ENCODE results near the gene CXCL8.

Gene CXCL8

GRCh38 chr4:73701116-73701515, 39.3 kb upstream of the CXCL8 start:
- TF ChIP-seq CTCF (IDR thresholded peaks at IDR 0.05; ENCODE audit: low read depth, low read length, missing control alignments), result no peak
- no peak for DNase-seq (ENCODE audit: extremely low read depth, low read depth)
- no peak overlapping the region for H3K4me3 ChIP-seq (replicated peaks; ENCODE audit: low read depth, low read length)

GRCh38 chr4:73702796-73703287, 37.5 kb upstream of the CXCL8 start:
- no peak for TF ChIP-seq CTCF (IDR thresholded peaks at IDR 0.05; ENCODE audit: low read depth, low read length, missing control alignments)
- H3K4me3 ChIP-seq (replicated peaks; ENCODE audit: low read depth, low read length), result no peak overlapping the region
- no peak for DNase-seq (ENCODE audit: extremely low read depth, low read depth)

- no peak for DNase-seq (ENCODE audit: extremely low read depth, low read depth)
- no peak for TF ChIP-seq CTCF (IDR thresholded peaks at IDR 0.05; ENCODE audit: low read depth, low read length, missing control alignments)
- no peak overlapping the region for H3K4me3 ChIP-seq (replicated peaks; ENCODE audit: low read depth, low read length)
These were observed 37.0 kb upstream of the CXCL8 start for GRCh38 chr4:73703320-73703719.

- peak; percentile 97 for DNase-seq (ENCODE audit: extremely low read depth, low read depth)
- no peak for TF ChIP-seq CTCF (IDR thresholded peaks at IDR 0.05; ENCODE audit: low read depth, low read length, missing control alignments)
- H3K4me3 ChIP-seq (replicated peaks; ENCODE audit: low read depth, low read length), result no peak overlapping the region
These were observed 35.9 kb upstream of the CXCL8 start for GRCh38 chr4:73704314-73705055.

- no peak overlapping the region for H3K4me3 ChIP-seq (replicated peaks; ENCODE audit: low read depth, low read length)
- peak; percentile 16 for DNase-seq (ENCODE audit: extremely low read depth, low read depth)
- TF ChIP-seq CTCF (IDR thresholded peaks at IDR 0.05; ENCODE audit: low read depth, low read length, missing control alignments), result no peak
These were observed 35.3 kb upstream of the CXCL8 start for GRCh38 chr4:73705056-73705432.

GRCh38 chr4:73705721-73706120, 34.6 kb upstream of the CXCL8 start:
- H3K4me3 ChIP-seq (replicated peaks; ENCODE audit: low read depth, low read length), result no peak overlapping the region
- DNase-seq (ENCODE audit: extremely low read depth, low read depth), result no peak
- no peak for TF ChIP-seq CTCF (IDR thresholded peaks at IDR 0.05; ENCODE audit: low read depth, low read length, missing control alignments)

GRCh38 chr4:73706811-73707210, 33.6 kb upstream of the CXCL8 start:
- no peak for TF ChIP-seq CTCF (IDR thresholded peaks at IDR 0.05; ENCODE audit: low read depth, low read length, missing control alignments)
- no peak overlapping the region for H3K4me3 ChIP-seq (replicated peaks; ENCODE audit: low read depth, low read length)
- no peak for DNase-seq (ENCODE audit: extremely low read depth, low read depth)

Measured in HFF-Myc (cell line).